Measurements from ENCODE around the gene CHCHD3.

Gene CHCHD3

DNA sequence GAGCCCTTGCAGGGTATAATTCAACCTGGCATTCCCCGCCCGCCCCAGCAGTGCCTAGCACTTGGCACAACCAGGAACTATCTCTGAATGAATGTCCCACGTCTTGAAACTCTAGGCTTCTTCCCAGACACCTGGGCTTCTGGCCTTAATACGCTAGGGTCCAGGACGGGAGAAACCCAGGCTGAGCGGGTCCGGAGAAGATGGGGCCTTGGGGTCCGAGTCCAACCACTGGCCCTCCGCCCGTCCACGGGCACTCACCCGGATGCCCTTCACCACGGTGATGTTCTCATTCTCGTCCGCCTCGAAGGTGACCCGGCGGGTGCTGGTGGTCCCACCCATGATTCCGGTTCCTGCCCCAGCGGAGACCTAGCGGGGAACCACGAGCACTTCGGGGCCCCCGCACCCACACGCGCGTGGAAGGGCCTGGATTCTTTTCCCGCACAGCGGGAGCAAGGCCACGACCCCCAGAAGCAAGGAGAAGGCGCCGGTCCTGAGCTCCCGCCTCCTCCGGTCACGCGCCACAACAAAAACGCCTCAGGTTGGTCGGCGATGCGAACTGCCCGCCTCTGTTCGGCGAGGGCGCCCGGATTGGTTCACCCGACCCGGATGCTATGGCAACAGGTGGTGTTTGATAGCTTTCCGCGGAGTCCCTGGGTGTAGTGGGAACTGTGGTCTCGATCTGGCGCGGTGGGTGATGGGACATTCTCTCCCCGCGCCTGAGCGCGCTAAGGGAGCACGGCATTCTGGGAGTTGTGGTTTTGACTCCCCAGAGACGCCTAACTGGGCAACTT, at the start of gene CHCHD3:
TSS of gene CHCHD3 (minus strand) at position 492 of the 791 bp plus-strand sequence. CDS start at position 339, 153 bp downstream.
- peak; percentile 99 for ATAC-seq
- TF ChIP-seq CSDC2 (CRISPR knock-in tag; IDR thresholded peaks at IDR 0.05) (no peak), ZFP3 (CRISPR knock-in tag; IDR thresholded peaks at IDR 0.05) (0 out of 2 replicates have a peak, but pooled peaks have one; percentile 66)
- TF ChIP-seq, protein P1, sequence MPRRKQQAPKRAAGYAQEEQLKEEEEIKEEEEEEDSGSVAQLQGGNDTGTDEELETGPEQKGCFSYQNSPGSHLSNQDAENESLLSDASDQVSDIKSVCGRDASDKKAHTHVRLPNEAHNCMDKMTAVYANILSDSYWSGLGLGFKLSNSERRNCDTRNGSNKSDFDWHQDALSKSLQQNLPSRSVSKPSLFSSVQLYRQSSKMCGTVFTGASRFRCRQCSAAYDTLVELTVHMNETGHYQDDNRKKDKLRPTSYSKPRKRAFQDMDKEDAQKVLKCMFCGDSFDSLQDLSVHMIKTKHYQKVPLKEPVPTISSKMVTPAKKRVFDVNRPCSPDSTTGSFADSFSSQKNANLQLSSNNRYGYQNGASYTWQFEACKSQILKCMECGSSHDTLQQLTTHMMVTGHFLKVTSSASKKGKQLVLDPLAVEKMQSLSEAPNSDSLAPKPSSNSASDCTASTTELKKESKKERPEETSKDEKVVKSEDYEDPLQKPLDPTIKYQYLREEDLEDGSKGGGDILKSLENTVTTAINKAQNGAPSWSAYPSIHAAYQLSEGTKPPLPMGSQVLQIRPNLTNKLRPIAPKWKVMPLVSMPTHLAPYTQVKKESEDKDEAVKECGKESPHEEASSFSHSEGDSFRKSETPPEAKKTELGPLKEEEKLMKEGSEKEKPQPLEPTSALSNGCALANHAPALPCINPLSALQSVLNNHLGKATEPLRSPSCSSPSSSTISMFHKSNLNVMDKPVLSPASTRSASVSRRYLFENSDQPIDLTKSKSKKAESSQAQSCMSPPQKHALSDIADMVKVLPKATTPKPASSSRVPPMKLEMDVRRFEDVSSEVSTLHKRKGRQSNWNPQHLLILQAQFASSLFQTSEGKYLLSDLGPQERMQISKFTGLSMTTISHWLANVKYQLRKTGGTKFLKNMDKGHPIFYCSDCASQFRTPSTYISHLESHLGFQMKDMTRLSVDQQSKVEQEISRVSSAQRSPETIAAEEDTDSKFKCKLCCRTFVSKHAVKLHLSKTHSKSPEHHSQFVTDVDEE (CRISPR knock-in tag; IDR thresholded peaks at IDR 0.05), result peak; percentile 12; the same call in 1 of the 2 replicates

DNA sequence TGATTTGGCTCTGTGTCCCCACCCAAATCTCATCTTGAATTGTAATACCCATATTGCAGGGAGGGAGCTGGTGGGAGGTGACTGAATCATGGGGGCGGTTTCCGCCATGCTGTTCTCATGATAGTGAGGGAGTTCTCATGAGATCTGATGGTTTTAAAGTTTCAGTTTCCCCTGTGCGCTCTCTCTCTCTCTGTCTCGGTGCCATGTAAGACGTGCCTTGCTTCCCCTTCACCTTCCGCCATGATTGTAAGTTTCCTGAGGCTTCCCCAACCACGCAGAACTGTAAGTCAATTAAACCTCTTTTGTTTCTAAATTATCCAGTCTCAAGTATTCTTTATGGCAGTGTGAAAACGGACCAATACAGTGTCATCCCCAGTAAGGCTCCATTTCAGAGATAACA, 48.3 kb upstream of the CHCHD3 start:
- TF ChIP-seq OSR1 (CRISPR knock-in tag; IDR thresholded peaks at IDR 0.05), result no peak
- TF ChIP-seq ESRRG (CRISPR knock-in tag; IDR thresholded peaks at IDR 0.05), result no peak
- TF ChIP-seq ZNF565 (CRISPR knock-in tag; conservative IDR thresholded peaks at IDR 0.05; ENCODE audit: low read depth), result no peak
- TF ChIP-seq, protein P1 (CRISPR knock-in tag; IDR thresholded peaks at IDR 0.05), result no peak
- no peak for TF ChIP-seq RARB (CRISPR knock-in tag; IDR thresholded peaks at IDR 0.05)
- no peak for TF ChIP-seq TCF4 (CRISPR knock-in tag; IDR thresholded peaks at IDR 0.05; ENCODE audit: borderline replicate concordance)
- TF ChIP-seq, protein P2, sequence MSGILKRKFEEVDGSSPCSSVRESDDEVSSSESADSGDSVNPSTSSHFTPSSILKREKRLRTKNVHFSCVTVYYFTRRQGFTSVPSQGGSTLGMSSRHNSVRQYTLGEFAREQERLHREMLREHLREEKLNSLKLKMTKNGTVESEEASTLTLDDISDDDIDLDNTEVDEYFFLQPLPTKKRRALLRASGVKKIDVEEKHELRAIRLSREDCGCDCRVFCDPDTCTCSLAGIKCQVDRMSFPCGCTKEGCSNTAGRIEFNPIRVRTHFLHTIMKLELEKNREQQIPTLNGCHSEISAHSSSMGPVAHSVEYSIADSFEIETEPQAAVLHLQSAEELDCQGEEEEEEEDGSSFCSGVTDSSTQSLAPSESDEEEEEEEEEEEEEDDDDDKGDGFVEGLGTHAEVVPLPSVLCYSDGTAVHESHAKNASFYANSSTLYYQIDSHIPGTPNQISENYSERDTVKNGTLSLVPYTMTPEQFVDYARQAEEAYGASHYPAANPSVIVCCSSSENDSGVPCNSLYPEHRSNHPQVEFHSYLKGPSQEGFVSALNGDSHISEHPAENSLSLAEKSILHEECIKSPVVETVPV (CRISPR knock-in tag; IDR thresholded peaks at IDR 0.05), result no peak
- TF ChIP-seq ZFP3 (CRISPR knock-in tag; IDR thresholded peaks at IDR 0.05), result no peak
- TF ChIP-seq ZC3H10 (CRISPR knock-in tag; IDR thresholded peaks at IDR 0.05), result no peak
- TF ChIP-seq, protein P3, sequence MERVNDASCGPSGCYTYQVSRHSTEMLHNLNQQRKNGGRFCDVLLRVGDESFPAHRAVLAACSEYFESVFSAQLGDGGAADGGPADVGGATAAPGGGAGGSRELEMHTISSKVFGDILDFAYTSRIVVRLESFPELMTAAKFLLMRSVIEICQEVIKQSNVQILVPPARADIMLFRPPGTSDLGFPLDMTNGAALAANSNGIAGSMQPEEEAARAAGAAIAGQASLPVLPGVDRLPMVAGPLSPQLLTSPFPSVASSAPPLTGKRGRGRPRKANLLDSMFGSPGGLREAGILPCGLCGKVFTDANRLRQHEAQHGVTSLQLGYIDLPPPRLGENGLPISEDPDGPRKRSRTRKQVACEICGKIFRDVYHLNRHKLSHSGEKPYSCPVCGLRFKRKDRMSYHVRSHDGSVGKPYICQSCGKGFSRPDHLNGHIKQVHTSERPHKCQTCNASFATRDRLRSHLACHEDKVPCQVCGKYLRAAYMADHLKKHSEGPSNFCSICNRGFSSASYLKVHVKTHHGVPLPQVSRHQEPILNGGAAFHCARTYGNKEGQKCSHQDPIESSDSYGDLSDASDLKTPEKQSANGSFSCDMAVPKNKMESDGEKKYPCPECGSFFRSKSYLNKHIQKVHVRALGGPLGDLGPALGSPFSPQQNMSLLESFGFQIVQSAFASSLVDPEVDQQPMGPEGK (CRISPR knock-in tag; IDR thresholded peaks at IDR 0.05; ENCODE audit: borderline replicate concordance), result no peak
- TF ChIP-seq ARNTL (CRISPR knock-in tag; IDR thresholded peaks at IDR 0.05; ENCODE audit: borderline replicate concordance, low read depth), result no peak
- TF ChIP-seq GLIS3 (CRISPR knock-in tag; IDR thresholded peaks at IDR 0.05), result no peak
- no peak for TF ChIP-seq SNAI2 (CRISPR knock-in tag; IDR thresholded peaks at IDR 0.05)
- TF ChIP-seq, protein P4, sequence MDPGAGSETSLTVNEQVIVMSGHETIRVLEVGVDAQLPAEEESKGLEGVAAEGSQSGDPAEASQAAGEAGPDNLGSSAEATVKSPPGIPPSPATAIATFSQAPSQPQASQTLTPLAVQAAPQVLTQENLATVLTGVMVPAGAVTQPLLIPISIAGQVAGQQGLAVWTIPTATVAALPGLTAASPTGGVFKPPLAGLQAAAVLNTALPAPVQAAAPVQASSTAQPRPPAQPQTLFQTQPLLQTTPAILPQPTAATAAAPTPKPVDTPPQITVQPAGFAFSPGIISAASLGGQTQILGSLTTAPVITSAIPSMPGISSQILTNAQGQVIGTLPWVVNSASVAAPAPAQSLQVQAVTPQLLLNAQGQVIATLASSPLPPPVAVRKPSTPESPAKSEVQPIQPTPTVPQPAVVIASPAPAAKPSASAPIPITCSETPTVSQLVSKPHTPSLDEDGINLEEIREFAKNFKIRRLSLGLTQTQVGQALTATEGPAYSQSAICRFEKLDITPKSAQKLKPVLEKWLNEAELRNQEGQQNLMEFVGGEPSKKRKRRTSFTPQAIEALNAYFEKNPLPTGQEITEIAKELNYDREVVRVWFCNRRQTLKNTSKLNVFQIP (CRISPR knock-in tag; IDR thresholded peaks at IDR 0.05; ENCODE audit: borderline replicate concordance, low read depth), result no peak
- TF ChIP-seq ZNF8 (CRISPR knock-in tag; IDR thresholded peaks at IDR 0.05), result no peak
- TF ChIP-seq ZNF70 (CRISPR knock-in tag; IDR thresholded peaks at IDR 0.05), result no peak
- TF ChIP-seq CSDC2 (CRISPR knock-in tag; IDR thresholded peaks at IDR 0.05), result no peak
- ATAC-seq, result no peak

DNA sequence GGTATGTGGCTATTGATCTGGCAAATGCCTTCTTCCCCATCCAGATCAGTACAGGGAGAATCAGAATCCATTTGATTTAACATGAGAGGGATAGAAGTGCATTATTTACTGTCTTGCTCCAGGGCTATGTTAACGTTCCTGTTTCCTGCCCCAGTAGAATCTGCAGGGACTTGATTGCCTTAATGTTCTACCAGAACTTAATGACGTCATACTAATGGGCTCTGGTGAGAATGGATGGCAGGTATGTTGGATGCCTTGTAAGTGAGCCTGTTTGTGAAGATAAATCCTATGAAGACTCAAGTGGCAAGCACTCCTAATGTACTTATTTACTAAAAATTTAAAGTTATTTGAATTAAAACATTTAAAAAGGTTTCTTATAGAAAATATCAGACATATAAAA, 44.5 kb upstream of the CHCHD3 start:
- TF ChIP-seq, protein P5, sequence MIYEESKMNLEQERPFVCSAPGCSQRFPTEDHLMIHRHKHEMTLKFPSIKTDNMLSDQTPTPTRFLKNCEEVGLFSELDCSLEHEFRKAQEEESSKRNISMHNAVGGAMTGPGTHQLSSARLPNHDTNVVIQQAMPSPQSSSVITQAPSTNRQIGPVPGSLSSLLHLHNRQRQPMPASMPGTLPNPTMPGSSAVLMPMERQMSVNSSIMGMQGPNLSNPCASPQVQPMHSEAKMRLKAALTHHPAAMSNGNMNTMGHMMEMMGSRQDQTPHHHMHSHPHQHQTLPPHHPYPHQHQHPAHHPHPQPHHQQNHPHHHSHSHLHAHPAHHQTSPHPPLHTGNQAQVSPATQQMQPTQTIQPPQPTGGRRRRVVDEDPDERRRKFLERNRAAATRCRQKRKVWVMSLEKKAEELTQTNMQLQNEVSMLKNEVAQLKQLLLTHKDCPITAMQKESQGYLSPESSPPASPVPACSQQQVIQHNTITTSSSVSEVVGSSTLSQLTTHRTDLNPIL (CRISPR knock-in tag; IDR thresholded peaks at IDR 0.05; ENCODE audit: low read depth), result 0 out of 2 replicates have a peak, but pooled peaks have one; percentile 31
- TF ChIP-seq ZFP30 (CRISPR knock-in tag; IDR thresholded peaks at IDR 0.05), result no peak
- no peak for TF ChIP-seq ZNF8 (CRISPR knock-in tag; IDR thresholded peaks at IDR 0.05)
- peak; percentile 48; the same call in 1 of the 2 replicates for TF ChIP-seq PPARA (CRISPR knock-in tag; IDR thresholded peaks at IDR 0.05; ENCODE audit: borderline replicate concordance)
- TF ChIP-seq SNAI2 (CRISPR knock-in tag; IDR thresholded peaks at IDR 0.05), result 0 out of 2 replicates have a peak, but pooled peaks have one; percentile 51
- TF ChIP-seq BACH2 (CRISPR knock-in tag; IDR thresholded peaks at IDR 0.05; ENCODE audit: borderline replicate concordance), result 0 out of 2 replicates have a peak, but pooled peaks have one; percentile 36
- no peak for ATAC-seq

All from SK-N-SH treated with all-trans-retinoic acid at 6 μM for 48 hours (cell line).